ENCODE measurements around the gene C10orf120.

C10orf120 gene

GRCh38 chr10:122659651-122660050 lies 40.0 kb downstream of the C10orf120 start:
- no peak for DNase-seq

GRCh38 chr10:122659126-122659525 lies 40.5 kb downstream of the C10orf120 start:
- DNase-seq = no peak

GRCh38 chr10:122658356-122659049 lies 41.1 kb downstream of the C10orf120 start:
- no peak for DNase-seq

- no peak for DNase-seq
These were observed 41.9 kb downstream of the C10orf120 start for GRCh38 chr10:122657729-122658128.

GRCh38 chr10:122657255-122657654 lies 42.4 kb downstream of the C10orf120 start:
- no peak for DNase-seq

GRCh38 chr10:122656741-122657140 lies 42.9 kb downstream of the C10orf120 start:
- no peak for DNase-seq

- no peak for DNase-seq
These were observed 43.3 kb downstream of the C10orf120 start for GRCh38 chr10:122656308-122656705.

GRCh38 chr10:122655524-122656307 lies 43.9 kb downstream of the C10orf120 start:
- DNase-seq = no peak

- DNase-seq = no peak
These were observed 49.3 kb downstream of the C10orf120 start for GRCh38 chr10:122650331-122650730.

GRCh38 chr10:122649903-122650302 lies 49.7 kb downstream of the C10orf120 start:
- DNase-seq = no peak

- no peak for DNase-seq
These were observed 50.8 kb downstream of the C10orf120 start for GRCh38 chr10:122648599-122649428.
